Astrocyte (in vitro differentiated cells and primary cell): Measurements from ENCODE around the gene NOX3. TPM values are rescaled to one million over a fixed set of nuclear protein-coding genes. Genes with fewer than 3 reads are reported as not detected.

ENCODE experiments used
- DNase-seq: peaks from one replicate; pipeline ENCODE4 v3.0.0-alpha.2; 2010; ENCODE audit warnings: low read depth
- FAIRE-seq: peaks from 2 replicates; lab custom pipeline; 2011; peaks lifted over from hg19 to GRCh38; lab: Jason Lieb, UNC
- H2AFZ ChIP-seq: 2 replicates; pipeline ENCODE4 v1.6.0; 2012; ENCODE audit warnings: low read depth, low read length, inconsistent platforms
- H3K27ac ChIP-seq: 2 replicates; pipeline ENCODE4 v1.5.1; 2011; ENCODE audit warnings: low read depth, low read length, inconsistent platforms
- H3K27me3 ChIP-seq: 2 replicates; pipeline ENCODE4 v1.6.0; 2011; ENCODE audit warnings: low read length, inconsistent platforms; ENCODE audit not compliant: insufficient read depth
- H3K36me3 ChIP-seq: 2 replicates; pipeline ENCODE4 v1.5.1; 2011; ENCODE audit warnings: low read length, inconsistent platforms; ENCODE audit not compliant: insufficient read depth
- H3K4me1 ChIP-seq: 2 replicates; pipeline ENCODE4 v1.5.1; 2011; ENCODE audit warnings: low read length, inconsistent platforms; ENCODE audit not compliant: insufficient read depth
- H3K4me2 ChIP-seq: 2 replicates; pipeline ENCODE4 v1.6.0; 2012; ENCODE audit warnings: low read length, inconsistent platforms
- H3K4me3 ChIP-seq: 2 replicates; pipeline ENCODE4 v1.5.1; 2011; ENCODE audit warnings: low read depth, mild to moderate bottlenecking, low read length, inconsistent platforms; ENCODE audit not compliant: insufficient read depth
- H3K79me2 ChIP-seq: 2 replicates; pipeline ENCODE4 v1.6.0; 2012; ENCODE audit warnings: mild to moderate bottlenecking, low read length, inconsistent platforms; ENCODE audit not compliant: insufficient read depth
- H3K9ac ChIP-seq: 2 replicates; pipeline ENCODE4 v1.6.0; 2012; ENCODE audit warnings: mild to moderate bottlenecking, low read length, inconsistent platforms
- H3K9me3 ChIP-seq: 2 replicates; pipeline ENCODE4 v1.5.1; 2012; ENCODE audit warnings: low read depth, mild to moderate bottlenecking, low read length, inconsistent platforms; ENCODE audit not compliant: insufficient read depth
- H4K20me1 ChIP-seq: 2 replicates; pipeline ENCODE4 v1.6.0; 2012; ENCODE audit warnings: low read length, inconsistent platforms; ENCODE audit not compliant: insufficient read depth
- H3K27ac Mint-ChIP-seq: one replicate; pipeline ENCODE4 v1.8.0; 2021; ENCODE audit warnings: mild to moderate bottlenecking, mixed read lengths; ENCODE audit not compliant: unreplicated experiment
- H3K27me3 Mint-ChIP-seq: one replicate; pipeline ENCODE4 v1.8.0; 2021; ENCODE audit warnings: low read depth, mixed read lengths; ENCODE audit not compliant: unreplicated experiment
- H3K36me3 Mint-ChIP-seq: one replicate; pipeline ENCODE4 v1.8.0; 2021; ENCODE audit warnings: low read depth, mixed read lengths; ENCODE audit not compliant: unreplicated experiment
- H3K4me1 Mint-ChIP-seq: one replicate; pipeline ENCODE4 v1.8.0; 2021; ENCODE audit warnings: low read depth, mixed read lengths; ENCODE audit not compliant: unreplicated experiment
- H3K4me3 Mint-ChIP-seq: one replicate; pipeline ENCODE4 v1.8.0; 2021; ENCODE audit warnings: mild to moderate bottlenecking, moderate library complexity, mixed read lengths; ENCODE audit not compliant: unreplicated experiment
- H3K9me3 Mint-ChIP-seq: one replicate; pipeline ENCODE4 v1.8.0; 2021; ENCODE audit warnings: mild to moderate bottlenecking, mixed read lengths; ENCODE audit not compliant: unreplicated experiment
- CTCF ChIP-seq: IDR thresholded peaks from 2 replicates; pipeline ENCODE4 v1.5.1; 2011; ENCODE audit warnings: low read depth, mild to moderate bottlenecking, inconsistent platforms, low read length, moderate library complexity; ENCODE audit not compliant: insufficient read depth
- EZH2 ChIP-seq: IDR thresholded peaks from 2 replicates; pipeline ENCODE4 v1.6.1; 2012; ENCODE audit warnings: mild to moderate bottlenecking, low read length, inconsistent platforms; ENCODE audit not compliant: insufficient read depth
- total RNA-seq: library from RNA; stranded (reverse); gene quantifications from 2 replicates; pipeline ENCODE4 v1.2.1, GENCODE V29; 2021

The NOX3 gene
- total RNA-seq, 1 donor from 2014 or later: 0.30 TPM

GRCh38 chr6:155354167-155354566, 101.5 kb downstream of the NOX3 start:
- Mint-ChIP-seq H3K36me3 (peaks cover 2% of the 10 kb centered on the region), H3K4me1 (no peaks in the 10 kb centered on the region), H3K27ac (no peak overlapping the region), H3K9me3 (peaks cover 15% of the 10 kb centered on the region), H3K27me3 (no peaks in the 10 kb centered on the region), H3K4me3 (no peak overlapping the region)
- TF ChIP-seq CTCF: no peak
- Histone ChIP-seq H4K20me1 (no peaks in the 10 kb centered on the region), H3K9ac (no peak overlapping the region), H3K9me3 (no peaks in the 10 kb centered on the region), H3K79me2 (no peaks in the 10 kb centered on the region), H3K36me3 (no peaks in the 10 kb centered on the region), H3K27me3 (no peaks in the 10 kb centered on the region), H2AFZ (no peak overlapping the region), H3K4me3 (no peak overlapping the region), H3K4me2 (no peak overlapping the region), H3K27ac (no peak overlapping the region), H3K4me1 (no peaks in the 10 kb centered on the region)
- FAIRE-seq: no peak
- no peak for DNase-seq

GRCh38 chr6:155352811-155353210, 102.8 kb downstream of the NOX3 start:
- Histone ChIP-seq H3K9ac (no peak overlapping the region), H3K4me3 (no peak overlapping the region), H3K4me1 (no peaks in the 10 kb centered on the region), H4K20me1 (no peaks in the 10 kb centered on the region), H3K9me3 (no peaks in the 10 kb centered on the region), H3K4me2 (no peak overlapping the region), H3K27me3 (no peaks in the 10 kb centered on the region), H3K79me2 (no peaks in the 10 kb centered on the region), H3K27ac (no peak overlapping the region), H3K36me3 (no peaks in the 10 kb centered on the region), H2AFZ (no peak overlapping the region)
- Mint-ChIP-seq H3K27me3 (no peaks in the 10 kb centered on the region), H3K9me3 (peaks cover 20% of the 10 kb centered on the region), H3K4me1 (no peaks in the 10 kb centered on the region), H3K27ac (no peak overlapping the region), H3K36me3 (peaks cover 4% of the 10 kb centered on the region), H3K4me3 (no peak overlapping the region)
- FAIRE-seq (no peak), DNase-seq (peak; percentile 65)
- TF ChIP-seq CTCF: no peak
- TF ChIP-seq EZH2: no peak

- Mint-ChIP-seq H3K27ac (no peak overlapping the region), H3K4me1 (no peaks in the 10 kb centered on the region), H3K36me3 (peaks cover 4% of the 10 kb centered on the region), H3K27me3 (no peaks in the 10 kb centered on the region), H3K9me3 (peaks cover 26% of the 10 kb centered on the region), H3K4me3 (no peak overlapping the region)
- Histone ChIP-seq H3K9ac (no peak overlapping the region), H3K27me3 (no peaks in the 10 kb centered on the region), H3K36me3 (no peaks in the 10 kb centered on the region), H4K20me1 (no peaks in the 10 kb centered on the region), H3K9me3 (no peaks in the 10 kb centered on the region), H3K4me2 (no peak overlapping the region), H2AFZ (no peak overlapping the region), H3K79me2 (no peaks in the 10 kb centered on the region), H3K27ac (no peak overlapping the region), H3K4me3 (no peak overlapping the region), H3K4me1 (no peaks in the 10 kb centered on the region)
- DNase-seq: no peak
- no peak for TF ChIP-seq CTCF
- no peak for TF ChIP-seq EZH2
- FAIRE-seq: no peak
These were observed 103.6 kb downstream of the NOX3 start for GRCh38 chr6:155352130-155352420.
